Measurements from ENCODE around the gene GPR108. TPM values are rescaled to one million over a fixed set of nuclear protein-coding genes. Genes with fewer than 3 reads are reported as not detected.

GPR108 gene
- total RNA-seq, 6 experiments from 2014 or later, result 22.3 to 53.0 (median 41.3) TPM

GRCh38 chr19:6761053-6761676 is 23.8 kb upstream of the GPR108 start:
- peaks cover 0 to 12% (median 0%) of the 10 kb centered on the region in 4 donors for H3K4me1 ChIP-seq
- H3K36me3 ChIP-seq, result peaks cover 0 to 5% (median 0%) of the 10 kb centered on the region in 4 donors
- H3K27ac ChIP-seq, result no peak overlapping the region
- TF ChIP-seq POLR2A (IDR thresholded peaks at IDR 0.05), result no peak
- TF ChIP-seq CTCF (IDR thresholded peaks at IDR 0.05), result no peak
- DNase-seq (no peak), ATAC-seq (peak; percentile 17 to 54 (median 44))
- H3K9me3 ChIP-seq, result no peaks in the 10 kb centered on the region
- H3K4me3 ChIP-seq, result no peak overlapping the region
- intact Hi-C loops (cut with DNase I), result no loop called here
- H3K27me3 ChIP-seq, result no peaks in the 10 kb centered on the region
- WGBS (ENCODE audit: insufficient coverage, low coverage, low lambda C conversion rate, missing lambda C conversion rate), result 33% methylated on average over 2 of the region's 4 CpGs

GRCh38 chr19:6760606-6761005 is 23.2 kb upstream of the GPR108 start:
- DNase-seq, result no peak
- intact Hi-C loops (cut with DNase I), result no loop called here
- no peaks in the 10 kb centered on the region for H3K9me3 ChIP-seq
- ATAC-seq, result peak in 2 of 4 donors; percentile 14 to 30
- H3K36me3 ChIP-seq, result peaks cover 0 to 5% (median 0%) of the 10 kb centered on the region in 4 donors
- peaks cover 0 to 7% (median 0%) of the 10 kb centered on the region in 4 donors for H3K4me1 ChIP-seq
- no peaks in the 10 kb centered on the region for H3K27me3 ChIP-seq
- no peak overlapping the region for H3K27ac ChIP-seq
- TF ChIP-seq POLR2A (IDR thresholded peaks at IDR 0.05) (no peak), CTCF (IDR thresholded peaks at IDR 0.05) (no peak)
- no peak overlapping the region for H3K4me3 ChIP-seq
- no CpG with 5 or more reads among the region's 17 CpGs for WGBS (ENCODE audit: insufficient coverage, low coverage, low lambda C conversion rate, missing lambda C conversion rate)

GRCh38 chr19:6754653-6755463 is 17.5 kb upstream of the GPR108 start:
- Histone ChIP-seq H3K27ac (no peak overlapping the region), H3K36me3 (peaks cover 0 to 9% (median 0%) of the 10 kb centered on the region in 4 donors)
- peak in 1 of 3 donors; percentile 18 for DNase-seq

GRCh38 chr19:6754136-6754535 is 16.8 kb upstream of the GPR108 start:
- 100% methylated on average over 6 of the region's 22 CpGs for WGBS (ENCODE audit: insufficient coverage, low coverage, low lambda C conversion rate, missing lambda C conversion rate)

More at GRCh38 chr19:6754653-6755463, 17.5 kb upstream of the GPR108 start:
- Histone ChIP-seq H3K9me3 (no peaks in the 10 kb centered on the region), H3K27me3 (no peaks in the 10 kb centered on the region), H3K4me3 (no peak overlapping the region), H3K4me1 (peaks cover 0 to 8% (median 0%) of the 10 kb centered on the region in 4 donors)
- no peak for TF ChIP-seq POLR2A (IDR thresholded peaks at IDR 0.05)
- TF ChIP-seq CTCF (IDR thresholded peaks at IDR 0.05), result no peak
- intact Hi-C loops (cut with DNase I), result no loop called here
- 98% methylated on average over 5 of the region's 23 CpGs for WGBS (ENCODE audit: insufficient coverage, low coverage, low lambda C conversion rate, missing lambda C conversion rate)
- ATAC-seq, result no peak

More at GRCh38 chr19:6754136-6754535, 16.8 kb upstream of the GPR108 start:
- no peak overlapping the region for H3K27ac ChIP-seq
- DNase-seq, result peak in 2 of 3 donors; percentile 35 to 51
- TF ChIP-seq CTCF (IDR thresholded peaks at IDR 0.05) (no peak), POLR2A (IDR thresholded peaks at IDR 0.05) (no peak)
- H3K9me3 ChIP-seq, result no peaks in the 10 kb centered on the region
- H3K36me3 ChIP-seq, result peaks cover 0 to 11% (median 0%) of the 10 kb centered on the region in 4 donors
- intact Hi-C loops (cut with DNase I), result no loop called here
- H3K4me3 ChIP-seq, result no peak overlapping the region
- peaks cover 0 to 8% (median 0%) of the 10 kb centered on the region in 4 donors for H3K4me1 ChIP-seq
- no peaks in the 10 kb centered on the region for H3K27me3 ChIP-seq
- ATAC-seq, result no peak
